GM21423 (cell line): ENCODE data around the gene ADARB1.

Experiments
- ATAC-seq: cut with Tn5 transposase; IDR thresholded peaks from one replicate; pipeline ENCODE4 v1.9.1; 2021; ENCODE audit warnings: mild to moderate bottlenecking, moderate library complexity; ENCODE audit not compliant: unreplicated experiment

ADARB1 gene

GRCh38 chr21:45146306-45146705 lies 71.9 kb downstream of the ADARB1 start:
- no peak for ATAC-seq

- ATAC-seq, result no peak
These were observed 72.4 kb downstream of the ADARB1 start for GRCh38 chr21:45146801-45147200.

GRCh38 chr21:45147473-45148315 lies 73.3 kb downstream of the ADARB1 start:
- ATAC-seq, result no peak

- no peak for ATAC-seq
These were observed 74.1 kb downstream of the ADARB1 start for GRCh38 chr21:45148316-45148990.

GRCh38 chr21:45149021-45149420 lies 74.6 kb downstream of the ADARB1 start:
- ATAC-seq, result no peak

GRCh38 chr21:45150638-45151131 lies 76.3 kb downstream of the ADARB1 start:
- no peak for ATAC-seq

- ATAC-seq, result no peak
These were observed 77.2 kb downstream of the ADARB1 start for GRCh38 chr21:45151445-45152160.

GRCh38 chr21:45152265-45152746 lies 77.9 kb downstream of the ADARB1 start:
- ATAC-seq, result no peak

GRCh38 chr21:45153358-45154318 lies 79.3 kb downstream of the ADARB1 start:
- ATAC-seq, result no peak

GRCh38 chr21:45154511-45155508 lies 80.4 kb downstream of the ADARB1 start:
- no peak for ATAC-seq

GRCh38 chr21:45155910-45156309 lies 81.5 kb downstream of the ADARB1 start:
- ATAC-seq, result no peak

- no peak for ATAC-seq
These were observed 82.1 kb downstream of the ADARB1 start for GRCh38 chr21:45156459-45156858.

GRCh38 chr21:45157932-45158331 lies 83.6 kb downstream of the ADARB1 start:
- ATAC-seq, result no peak

GRCh38 chr21:45158491-45159423 lies 84.4 kb downstream of the ADARB1 start:
- ATAC-seq, result no peak

- ATAC-seq, result no peak
These were observed 85.8 kb downstream of the ADARB1 start for GRCh38 chr21:45160198-45160597.

- ATAC-seq, result no peak
These were observed 86.9 kb downstream of the ADARB1 start for GRCh38 chr21:45161038-45161945.

- ATAC-seq, result no peak
These were observed 87.7 kb downstream of the ADARB1 start for GRCh38 chr21:45162115-45162514.
